H1 (cell line): ENCODE measurements around the gene KLHL2. TPM values are rescaled to one million over a fixed set of nuclear protein-coding genes. Genes with fewer than 3 reads are reported as not detected.

Source experiments
- ASH2L ChIP-seq: fragments of 200-600, 300-600 bp; sonication (generic); IDR thresholded peaks from one replicate; pipeline ENCODE4 v1.7.1; 2017; ENCODE audit warnings: low read length
- CBX8 ChIP-seq: fragments of 300-800, 300-1000 bp; sonication (generic); IDR thresholded peaks from 2 replicates; pipeline ENCODE4 v1.7.1; 2016; ENCODE audit warnings: low read depth, low read length, borderline replicate concordance
- CREB1 ChIP-seq: IDR thresholded peaks from 2 replicates; pipeline ENCODE4 v1.6.1; 2012; ENCODE audit warnings: inconsistent platforms
- CTCF ChIP-seq, 3 experiments: IDR thresholded peaks; 1 replicate in 2 of 3; 2 replicates in 1 of 3; pipeline versions ENCODE4 v1.5.1 to v1.6.1; 2011; ENCODE audit warnings: low read length in 3 of 3, mild to moderate bottlenecking in 3 of 3, inconsistent platforms in 2 of 3, low read depth in 1 of 3, moderate library complexity in 1 of 3; ENCODE audit not compliant: insufficient read depth in 1 of 3; ENCODE audit errors: control extremely low read depth in 1 of 3
- GABPA ChIP-seq: IDR thresholded peaks from 2 replicates; pipeline ENCODE4 v1.6.1; 2011; ENCODE audit warnings: mild to moderate bottlenecking, low read length, moderate library complexity, borderline replicate concordance; ENCODE audit not compliant: insufficient read depth
- HDAC2 ChIP-seq, 2 experiments: fragments of 300-600 bp in 1 of 2; sonication (generic) in 1 of 2; IDR thresholded peaks; 2 replicates each; pipeline ENCODE4 v1.6.1; 2011 to 2012; ENCODE audit warnings: low read depth in 2 of 2, low read length in 2 of 2, mild to moderate bottlenecking in 2 of 2, moderate library complexity in 2 of 2, borderline replicate concordance in 1 of 2, inconsistent platforms in 1 of 2
- JUND ChIP-seq: IDR thresholded peaks from 2 replicates; pipeline ENCODE4 v1.6.1; 2011; ENCODE audit warnings: mild to moderate bottlenecking, improper control_type of control experiment, low read length
- SIX5 ChIP-seq: IDR thresholded peaks from 2 replicates; pipeline ENCODE4 v1.6.1; 2011; ENCODE audit warnings: mild to moderate bottlenecking, low read depth, low read length
- polyA plus RNA-seq, 7 experiments: library from polyadenylated mRNA; depleted of rRNA in 3 of 7; stranded (reverse) in 5 of 7; unstranded in 2 of 7; fragments of >200 nt in 5 of 7; fragments of 200-250 nt in 2 of 7; gene quantifications; 1 replicate in 5 of 7; 2 replicates in 1 of 7; 4 replicates in 1 of 7; pipeline versions ENCODE4 v1.2.1 to v1.2.3, GENCODE V29; 2011 to 2013; ENCODE audit warnings: missing spikeins in 2 of 7, mixed read lengths in 2 of 7
- total RNA-seq: library from RNA; stranded (reverse); fragmentation: NEBNext Ultra II Directional; extraction: Animal tissue kit (Norgen Biotek cat#: 25700); gene quantifications from 2 replicates; pipeline ENCODE4 v1.2.1, GENCODE V29; 2021

The KLHL2 gene
- total and polyA plus RNA-seq, 2 of the 8 experiments (the other 6 are each of a cell fraction or from before 2014, with no cell fraction given) = 5.2 to 12.0 TPM

- TF ChIP-seq CTCF (IDR thresholded peaks at IDR 0.05; ENCODE audit: control extremely low read depth in 1 of 3, insufficient read depth in 1 of 3, low read depth in 1 of 3, low read length in 3 of 3) (peak in 1 of 3 experiments; percentile 12; a peak in 1 of 4 replicates), HDAC2 (IDR thresholded peaks at IDR 0.05; ENCODE audit: borderline replicate concordance in 1 of 2, low read depth in 2 of 2, low read length in 2 of 2) (no peak), GABPA (no peak), ASH2L (no peak), JUND (no peak), SIX5 (no peak), CBX8 (no peak), CREB1 (no peak)
Observed at GRCh38 chr4:165345666-165346417, 138.5 kb downstream of the KLHL2 start (continued).
